Skeletal muscle satellite cell (primary cell): ENCODE data around the gene SUN2.
A peak's percentile ranks its signal among the peaks of the same experiment; 100 is the strongest.

Source experiments
- H3K27me3 ChIP-seq: 2 replicates; pipeline ENCODE4 v1.7.0; 2013; ENCODE audit warnings: low read length; ENCODE audit not compliant: control insufficient read depth, insufficient read depth
- H3K36me3 ChIP-seq: 2 replicates; pipeline ENCODE4 v1.7.0; 2013; ENCODE audit warnings: mild to moderate bottlenecking, control low read depth, low read length; ENCODE audit not compliant: insufficient read depth
- H3K4me1 ChIP-seq: 2 replicates; pipeline ENCODE4 v1.7.0; 2013; ENCODE audit warnings: low read length; ENCODE audit not compliant: control insufficient read depth, insufficient read depth
- H3K4me2 ChIP-seq: 2 replicates; pipeline ENCODE4 v1.7.0; 2013; ENCODE audit warnings: mild to moderate bottlenecking, low read length
- H3K4me3 ChIP-seq: 2 replicates; pipeline ENCODE4 v1.7.0; 2013; ENCODE audit warnings: low read length
- H3K9ac ChIP-seq: 2 replicates; pipeline ENCODE4 v1.7.0; 2013; ENCODE audit warnings: mild to moderate bottlenecking, low read depth, low read length, moderate library complexity
- H3K9me3 ChIP-seq: replicated peaks from 2 replicates; pipeline ENCODE4 v1.7.0; 2013; ENCODE audit warnings: mild to moderate bottlenecking, control low read depth, low read length

Gene SUN2

DNA sequence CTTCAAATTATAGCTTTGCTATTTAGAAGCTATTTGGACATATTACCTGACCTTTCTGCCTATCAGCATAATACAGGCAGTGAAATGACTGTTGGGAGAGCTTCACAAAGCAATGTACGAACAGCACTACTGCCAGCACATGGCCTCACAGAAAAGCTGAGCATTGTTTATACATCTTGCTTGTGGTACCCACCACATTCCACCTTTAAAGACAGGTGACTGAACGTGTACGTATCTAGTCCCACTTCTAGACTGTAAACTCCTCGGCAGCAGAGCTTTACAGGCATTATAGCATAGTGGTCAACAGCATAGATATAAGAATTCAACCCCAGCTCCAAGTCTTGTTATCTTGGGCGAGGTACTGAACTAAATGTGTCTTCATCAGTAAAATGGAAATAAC is 56.7 kb downstream of the SUN2 start:
- no peaks in the 10 kb centered on the region for H3K9me3 ChIP-seq
- H3K4me2 ChIP-seq, result peak overlapping the region; percentile 90
- peaks cover 8% of the 10 kb centered on the region for H3K36me3 ChIP-seq
- H3K9ac ChIP-seq, result peak overlapping the region; percentile 99
- H3K4me3 ChIP-seq, result peak overlapping the region; percentile 91
- no peaks in the 10 kb centered on the region for H3K27me3 ChIP-seq
- peaks cover 41% of the 10 kb centered on the region for H3K4me1 ChIP-seq

DNA sequence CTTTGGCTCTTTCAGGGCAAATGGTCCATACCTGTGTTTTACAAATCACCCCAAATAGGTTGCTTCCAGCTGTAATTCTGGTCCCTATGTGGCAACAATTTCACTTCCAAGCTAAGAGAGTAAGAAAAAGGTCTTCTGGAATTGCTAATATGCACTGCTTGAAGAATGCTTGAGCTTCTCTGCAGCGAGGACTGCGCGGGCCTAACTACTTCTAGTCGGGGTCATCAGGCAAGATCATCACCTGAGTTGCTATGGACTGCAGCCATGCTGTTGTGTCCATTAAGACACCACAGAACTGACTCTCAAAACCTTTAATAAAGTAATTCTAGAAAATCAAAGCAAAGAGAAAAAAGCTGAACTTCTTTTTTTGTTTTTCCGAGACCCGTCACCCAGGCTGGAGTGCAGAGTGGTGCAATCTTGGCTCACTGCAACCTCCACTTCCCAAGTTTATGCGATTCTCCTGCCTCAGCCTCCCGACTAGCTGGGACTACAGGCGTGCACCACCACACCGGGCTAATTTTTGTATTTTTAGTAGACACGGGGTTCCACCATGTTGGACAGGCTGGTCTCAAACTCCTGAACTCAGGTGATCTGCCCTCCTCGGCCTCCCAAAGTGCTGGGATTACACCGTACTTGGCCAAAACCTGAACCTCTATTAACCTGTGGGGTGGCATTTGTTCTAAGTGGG is 57.2 kb downstream of the SUN2 start:
- H3K27me3 ChIP-seq, result no peaks in the 10 kb centered on the region
- H3K9me3 ChIP-seq, result no peaks in the 10 kb centered on the region
- H3K4me1 ChIP-seq, result peaks cover 41% of the 10 kb centered on the region
- peaks cover 10% of the 10 kb centered on the region for H3K36me3 ChIP-seq
- H3K4me3 ChIP-seq, result peak overlapping the region; percentile 91
- peak overlapping the region; percentile 90 for H3K4me2 ChIP-seq
- H3K9ac ChIP-seq, result peak overlapping the region; percentile 99

DNA sequence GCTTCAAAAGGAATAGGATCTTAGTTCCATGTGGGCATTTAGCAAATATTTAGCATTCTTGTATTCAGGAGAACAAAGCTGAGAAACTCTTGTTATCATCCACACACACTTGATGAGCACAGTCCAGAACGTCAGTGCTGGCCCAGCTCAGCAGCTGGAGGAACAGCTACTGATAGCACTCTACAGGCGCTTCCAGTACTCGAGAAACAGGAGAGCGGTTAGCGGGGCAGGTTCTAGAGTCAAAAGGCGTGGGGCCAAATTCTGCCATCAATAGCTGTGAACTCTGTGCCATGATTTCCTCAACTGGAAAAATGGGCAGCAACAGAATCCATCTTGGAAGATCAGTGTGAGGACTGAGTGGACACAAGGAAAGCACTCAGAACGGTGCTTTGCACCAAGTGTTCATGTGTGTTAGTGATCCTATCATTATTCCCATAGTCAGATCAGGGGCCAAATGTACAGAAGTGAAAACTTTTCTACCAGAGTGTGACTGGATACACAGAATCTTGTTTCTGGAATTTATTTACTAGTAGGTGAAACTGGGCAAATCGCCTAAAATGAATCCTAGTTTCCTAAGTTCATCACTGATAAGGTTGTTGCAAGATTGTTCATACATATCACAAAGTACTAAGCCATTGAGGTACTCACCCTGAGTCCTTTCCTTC is 58.2 kb downstream of the SUN2 start:
- peaks cover 41% of the 10 kb centered on the region for H3K4me1 ChIP-seq
- H3K4me3 ChIP-seq, result peak overlapping the region; percentile 91
- H3K9me3 ChIP-seq, result no peaks in the 10 kb centered on the region
- H3K27me3 ChIP-seq, result no peaks in the 10 kb centered on the region
- peak overlapping the region; percentile 42 for H3K9ac ChIP-seq
- peak overlapping the region; percentile 90 for H3K4me2 ChIP-seq
- peaks cover 16% of the 10 kb centered on the region for H3K36me3 ChIP-seq

DNA sequence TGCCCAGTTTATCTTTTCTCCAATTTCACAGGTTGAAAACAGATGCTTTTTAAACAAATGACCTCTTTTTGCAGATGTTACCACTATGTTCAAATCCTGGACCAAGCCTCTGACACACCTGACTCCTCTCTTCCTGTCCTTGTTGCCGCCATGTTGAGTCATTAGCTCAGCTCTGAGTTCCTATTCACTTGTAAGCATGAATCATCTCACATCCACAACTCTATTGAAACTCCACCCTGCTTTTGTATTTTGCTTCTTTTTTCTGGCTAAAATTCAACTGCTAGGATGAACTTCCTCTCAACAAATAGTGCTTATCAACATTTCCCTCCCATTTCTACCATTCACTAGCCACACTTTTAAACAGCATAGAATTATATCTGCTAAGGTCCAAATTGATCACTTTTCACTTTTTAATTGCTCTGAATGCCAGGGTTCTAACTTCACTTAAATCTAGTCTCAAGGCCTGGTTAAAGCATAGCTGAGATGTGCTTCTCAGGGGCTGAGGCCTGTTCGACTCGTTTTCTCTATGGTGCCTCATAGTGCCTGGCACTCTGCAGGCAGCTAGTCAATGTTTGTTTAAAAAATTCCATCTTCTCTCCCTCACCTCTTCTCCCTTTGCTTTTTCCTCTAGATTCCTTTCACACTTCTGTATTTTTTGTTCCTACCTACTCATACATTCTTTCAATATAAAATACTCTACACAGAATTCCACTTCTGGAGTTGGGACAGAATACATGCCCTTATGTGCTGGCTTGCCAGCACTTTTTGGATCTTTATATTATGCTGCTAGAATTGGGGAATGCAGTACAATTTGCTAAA is 59.0 kb downstream of the SUN2 start:
- peak overlapping the region; percentile 42 for H3K9ac ChIP-seq
- no peaks in the 10 kb centered on the region for H3K27me3 ChIP-seq
- peak overlapping the region; percentile 91 for H3K4me3 ChIP-seq
- peaks cover 40% of the 10 kb centered on the region for H3K4me1 ChIP-seq
- peak overlapping the region; percentile 90 for H3K4me2 ChIP-seq
- no peaks in the 10 kb centered on the region for H3K9me3 ChIP-seq
- H3K36me3 ChIP-seq, result peaks cover 20% of the 10 kb centered on the region

DNA sequence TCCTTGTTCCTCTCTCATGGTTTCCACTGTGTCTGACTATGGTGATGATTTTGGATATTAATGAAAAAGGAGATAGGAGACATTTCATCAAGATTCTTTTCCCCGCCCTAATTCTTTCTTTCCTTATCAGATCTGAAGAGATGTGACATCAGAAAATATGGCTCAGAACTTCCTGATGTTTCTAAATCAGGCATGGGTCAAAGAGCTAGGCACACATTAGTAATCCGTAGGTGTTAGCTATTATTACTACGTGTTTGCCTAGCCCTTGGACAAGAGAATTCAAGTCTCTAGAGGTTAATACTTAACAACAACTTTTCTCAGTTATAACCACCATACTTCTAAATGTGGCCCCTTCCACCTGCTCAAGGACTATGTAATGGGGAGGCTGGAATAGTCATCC is 60.9 kb downstream of the SUN2 start:
- Histone ChIP-seq H3K36me3 (peaks cover 25% of the 10 kb centered on the region), H3K4me2 (no peak overlapping the region), H3K27me3 (no peaks in the 10 kb centered on the region), H3K4me1 (peaks cover 35% of the 10 kb centered on the region), H3K4me3 (no peak overlapping the region), H3K9me3 (no peaks in the 10 kb centered on the region), H3K9ac (no peak overlapping the region)

DNA sequence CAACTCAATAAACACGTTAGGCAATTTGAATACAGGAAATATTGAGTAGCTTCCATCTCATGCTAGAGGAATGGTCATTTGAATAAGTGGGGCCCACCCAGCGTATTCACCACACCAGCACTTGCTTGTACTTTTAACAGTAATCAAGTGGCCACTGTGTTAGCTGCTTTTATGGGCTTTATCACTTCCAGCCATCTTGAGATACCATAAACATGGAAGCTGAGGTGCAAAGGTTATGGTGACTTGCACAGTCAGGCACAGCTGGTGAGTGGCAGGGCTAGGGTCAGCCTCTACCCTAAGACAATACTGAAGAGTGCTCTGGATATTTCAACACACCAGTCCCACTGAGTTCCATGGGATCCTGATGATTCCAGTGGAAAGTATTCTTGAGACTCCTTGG is 61.7 kb downstream of the SUN2 start:
- Histone ChIP-seq H3K4me1 (peaks cover 30% of the 10 kb centered on the region), H3K36me3 (peaks cover 33% of the 10 kb centered on the region)

DNA sequence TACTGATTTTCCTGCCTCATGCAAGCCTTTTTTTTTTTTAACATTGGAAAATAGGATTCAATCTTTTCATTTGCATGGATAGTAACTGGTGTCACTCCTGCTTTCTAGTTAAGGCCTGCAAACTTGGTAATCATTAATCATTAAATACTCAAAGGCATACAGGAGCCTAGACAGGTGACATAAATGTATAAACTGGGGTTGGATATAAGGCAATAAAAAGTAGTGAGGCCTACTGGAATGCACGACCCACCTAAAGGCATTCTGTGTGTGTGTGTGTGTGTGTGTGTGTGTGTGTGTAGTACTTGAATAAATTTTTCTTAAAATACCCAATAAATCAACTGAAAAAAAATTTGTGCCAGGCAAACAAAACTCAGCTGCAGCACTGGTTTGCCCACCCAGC is 66.1 kb downstream of the SUN2 start:
- Histone ChIP-seq H3K27me3 (no peaks in the 10 kb centered on the region), H3K9me3 (no peaks in the 10 kb centered on the region), H3K4me2 (no peak overlapping the region), H3K4me3 (no peak overlapping the region), H3K4me1 (no peaks in the 10 kb centered on the region), H3K9ac (no peak overlapping the region), H3K36me3 (peaks cover 68% of the 10 kb centered on the region)

More for the DNA sequence above, 61.7 kb downstream of the SUN2 start:
- H3K27me3 ChIP-seq, result no peaks in the 10 kb centered on the region
- no peak overlapping the region for H3K4me2 ChIP-seq
- no peak overlapping the region for H3K4me3 ChIP-seq
- H3K9me3 ChIP-seq, result no peaks in the 10 kb centered on the region
- H3K9ac ChIP-seq, result no peak overlapping the region

DNA sequence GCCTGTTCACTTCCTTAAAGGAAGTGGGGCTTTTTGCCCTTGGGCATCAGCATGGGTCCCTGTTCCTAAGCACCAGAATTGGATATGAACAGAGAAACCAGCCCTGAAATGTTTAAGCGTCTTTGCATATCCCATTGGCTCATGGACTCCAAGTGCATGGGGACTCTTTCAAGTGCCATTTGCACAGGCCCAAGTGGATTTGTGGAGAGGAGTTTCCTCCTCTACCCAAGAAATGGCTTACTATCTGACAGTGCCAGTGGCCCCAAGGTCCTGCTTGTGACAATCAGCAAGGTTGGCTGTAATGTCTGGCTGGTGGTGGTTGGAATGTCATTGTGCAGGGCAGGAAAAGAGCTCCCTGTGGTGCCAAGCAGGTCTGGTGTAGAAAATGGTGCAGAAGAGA is 70.0 kb downstream of the SUN2 start:
- Histone ChIP-seq H3K9ac (no peak overlapping the region), H3K4me1 (peaks cover 10% of the 10 kb centered on the region), H3K4me3 (no peak overlapping the region), H3K36me3 (peaks cover 62% of the 10 kb centered on the region), H3K4me2 (no peak overlapping the region), H3K9me3 (no peaks in the 10 kb centered on the region), H3K27me3 (no peaks in the 10 kb centered on the region)

DNA sequence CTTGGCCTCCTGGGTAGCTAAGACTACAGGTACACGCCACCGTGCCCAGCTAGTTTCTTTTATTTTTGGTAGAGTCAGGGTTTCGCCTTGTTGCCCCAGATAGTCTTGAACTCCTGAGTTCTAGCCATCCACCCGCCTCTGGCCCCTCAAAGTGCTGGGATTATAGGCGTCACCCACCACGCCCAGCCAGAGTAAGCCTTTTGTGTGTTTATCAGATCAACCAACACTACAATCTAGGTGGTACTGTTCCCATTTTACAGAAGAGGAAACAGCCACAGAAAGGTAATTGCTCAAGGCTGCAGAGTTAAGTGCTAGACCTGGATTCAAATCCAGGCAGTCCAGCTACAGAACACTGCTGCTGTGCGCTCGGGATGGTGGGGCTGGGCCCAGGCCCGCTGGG is 70.9 kb downstream of the SUN2 start:
- H3K36me3 ChIP-seq, result peaks cover 60% of the 10 kb centered on the region
- H3K4me1 ChIP-seq, result peaks cover 10% of the 10 kb centered on the region
- no peak overlapping the region for H3K4me3 ChIP-seq
- no peak overlapping the region for H3K9ac ChIP-seq
- no peaks in the 10 kb centered on the region for H3K9me3 ChIP-seq
- H3K4me2 ChIP-seq, result no peak overlapping the region
- no peaks in the 10 kb centered on the region for H3K27me3 ChIP-seq
